Stimulated activated CD8-positive, alpha-beta memory T cell treated with anti-CD3 and anti-CD28 coated beads, Interleukin-4, amount 100 ng/mL, for 4 hours (primary cell): ENCODE data around the gene MPC2.
"Not testable (repeated sequence)": the region's sequence is repeated elsewhere in the genome, so short reads cannot be mapped to it uniquely, and the experiment has no call there.

Source experiments
- DNase-seq, 2 donors: peaks; one replicate each; pipeline ENCODE4 v3.0.0-alpha.2; 2020; ENCODE audit warnings: low read depth in 2 of 2, low spot score in 1 of 2

MPC2 gene

DNA sequence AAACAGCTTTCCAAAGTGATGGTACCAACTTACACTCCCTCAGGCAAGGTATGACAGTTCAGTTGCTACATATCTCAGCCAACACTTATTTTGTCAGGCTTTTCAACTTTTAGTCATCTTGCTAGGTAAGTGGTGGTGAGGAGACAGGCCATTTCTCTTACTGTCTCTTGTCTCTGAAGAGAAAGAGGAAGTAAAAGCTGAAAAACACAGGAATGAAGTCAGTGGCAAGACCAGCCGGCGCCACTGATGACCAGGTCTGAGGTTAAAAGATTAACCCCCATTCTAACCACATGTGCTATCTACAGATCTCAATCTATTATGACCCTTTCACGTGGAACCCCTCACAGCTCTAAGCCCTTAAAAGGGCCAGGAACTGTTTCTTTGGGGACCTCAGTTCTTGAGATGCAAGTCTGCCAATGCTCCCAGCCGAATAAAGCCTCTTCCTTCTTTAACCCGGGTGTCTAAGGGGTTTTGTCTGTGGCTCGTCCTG, 27.1 kb downstream of the MPC2 start:
- no peak for DNase-seq

DNA sequence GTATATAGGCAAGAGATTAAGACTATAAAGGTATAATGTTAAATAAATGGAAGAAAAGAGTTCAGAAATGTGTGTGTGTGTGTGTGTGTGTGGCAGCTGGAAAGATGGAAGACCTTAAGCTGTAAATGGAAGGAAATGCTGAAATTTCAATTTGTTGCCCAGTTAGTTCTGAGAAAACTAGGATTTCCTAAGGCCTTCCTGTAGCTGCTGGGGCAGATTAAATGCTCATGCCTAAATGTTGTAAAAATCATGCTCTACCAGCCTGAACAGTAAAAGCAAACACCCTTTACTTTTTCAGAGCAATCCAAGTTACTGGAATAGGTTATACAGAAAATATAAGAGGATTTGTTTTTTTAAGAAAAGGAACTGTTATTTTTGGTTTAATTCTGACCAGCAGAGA, 31.2 kb downstream of the MPC2 start:
- no peak for DNase-seq

DNA sequence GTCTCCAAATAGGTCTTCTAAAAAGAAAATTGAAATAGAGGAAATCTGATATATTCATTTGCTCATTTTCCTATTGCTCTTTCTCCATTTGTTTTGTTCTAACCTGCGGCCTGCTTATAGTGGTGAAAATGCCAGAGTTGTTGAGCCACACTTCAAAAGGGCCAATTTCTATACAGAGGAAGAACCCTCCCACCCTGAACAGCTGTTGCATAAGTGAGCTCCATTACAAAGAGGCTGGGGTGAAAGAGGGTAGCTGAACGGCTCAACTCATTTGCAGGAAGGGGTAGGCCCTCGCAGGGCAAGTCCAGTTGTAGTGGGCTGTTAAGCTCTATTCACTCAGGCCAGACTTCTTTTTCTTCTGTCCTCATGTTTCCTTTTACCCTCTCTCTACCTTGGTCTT, 31.7 kb downstream of the MPC2 start:
- no peak for DNase-seq

DNA sequence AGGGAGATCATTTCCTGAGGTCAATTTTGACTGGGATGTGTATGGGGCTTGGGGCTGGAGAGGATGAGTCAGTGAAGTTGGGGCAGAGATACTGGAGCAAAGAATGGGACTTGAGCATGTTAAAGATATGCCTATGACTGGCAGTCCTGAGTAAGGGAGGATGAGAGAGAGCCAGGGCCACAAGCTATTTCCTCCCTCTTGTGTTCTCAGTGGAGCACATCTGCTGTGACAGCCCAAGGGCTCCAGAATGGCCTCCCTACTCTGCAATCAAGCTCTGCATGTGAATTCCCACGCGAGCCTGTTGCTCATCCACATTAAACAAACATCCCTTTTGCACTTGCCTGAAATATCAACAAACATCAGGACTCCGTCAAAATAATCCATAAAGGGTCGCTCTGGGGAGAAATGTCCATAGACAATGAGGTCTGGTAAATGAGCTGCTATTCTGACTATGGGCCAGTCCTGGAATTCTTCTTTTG, 32.2 kb downstream of the MPC2 start:
- DNase-seq = no peak

DNA sequence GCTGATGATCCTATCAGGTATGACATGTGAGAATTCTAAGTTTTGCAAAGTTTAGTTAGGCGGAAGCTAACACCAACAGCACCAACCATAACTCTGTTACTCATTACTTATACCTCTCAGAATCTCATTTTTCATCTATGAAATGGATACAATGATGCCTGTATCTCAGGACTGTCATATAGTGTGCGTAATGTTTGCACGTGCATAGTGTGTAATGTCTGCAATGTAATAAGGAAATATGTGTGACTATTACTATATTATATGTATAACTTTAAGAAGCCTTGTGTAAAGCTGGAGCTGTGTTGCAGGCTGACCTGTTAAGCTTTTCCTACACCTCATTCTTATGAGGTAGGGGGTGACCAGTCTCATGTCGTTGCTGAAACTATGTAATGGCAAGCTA, 36.0 kb downstream of the MPC2 start:
- no peak for DNase-seq

DNA sequence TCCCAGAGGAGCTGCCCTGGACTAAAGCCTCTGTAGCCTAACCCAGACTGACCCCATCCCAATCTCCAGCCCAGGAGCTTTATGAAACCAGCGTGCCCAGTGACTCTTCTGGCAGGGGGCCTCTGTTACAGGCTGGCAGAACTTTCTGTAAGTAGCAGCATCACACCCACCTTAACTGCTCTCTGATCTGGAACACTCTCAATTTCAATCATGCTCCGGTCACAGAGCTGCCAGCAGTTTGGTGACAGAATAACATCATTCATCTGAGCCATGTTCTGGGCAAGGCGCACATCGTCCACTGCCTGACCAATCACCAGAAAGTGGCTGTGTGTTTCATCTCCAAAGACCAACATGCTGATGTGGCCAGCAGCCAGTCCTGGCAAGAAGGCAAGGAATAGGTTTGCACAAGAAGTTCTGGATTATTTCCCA, 37.6 kb downstream of the MPC2 start:
- no peak for DNase-seq

DNA sequence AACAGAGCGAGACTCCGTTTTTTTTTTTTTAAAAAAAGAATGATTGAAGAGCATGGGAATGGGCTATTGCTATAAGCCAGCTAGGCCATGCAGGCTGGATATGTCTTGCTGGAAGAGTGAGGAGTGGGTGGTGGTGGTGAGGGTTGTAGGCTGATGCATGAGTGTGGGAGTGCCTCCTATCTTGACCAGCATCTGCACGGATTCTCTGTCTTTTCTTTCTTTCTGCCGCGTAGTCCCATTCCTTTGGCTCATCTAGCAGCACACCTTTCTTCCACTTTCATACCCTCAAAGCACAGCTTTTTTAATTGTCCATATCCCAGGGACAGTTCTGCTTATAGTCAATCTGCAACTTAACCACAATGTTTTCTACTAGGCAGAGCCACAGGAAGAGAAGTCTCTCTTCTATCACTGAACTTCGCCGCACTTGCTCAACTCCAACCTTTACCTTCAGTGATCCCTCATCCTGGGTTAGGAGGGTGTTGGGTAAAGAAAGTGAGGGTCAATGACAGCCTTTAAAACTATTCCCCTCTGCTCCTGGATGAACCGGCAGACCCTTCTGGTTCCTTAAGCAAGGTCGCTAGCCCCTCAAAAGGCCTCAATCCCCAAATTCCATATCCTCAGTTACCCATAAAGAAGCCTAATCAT, 38.2 kb downstream of the MPC2 start:
- no peak for DNase-seq

DNA sequence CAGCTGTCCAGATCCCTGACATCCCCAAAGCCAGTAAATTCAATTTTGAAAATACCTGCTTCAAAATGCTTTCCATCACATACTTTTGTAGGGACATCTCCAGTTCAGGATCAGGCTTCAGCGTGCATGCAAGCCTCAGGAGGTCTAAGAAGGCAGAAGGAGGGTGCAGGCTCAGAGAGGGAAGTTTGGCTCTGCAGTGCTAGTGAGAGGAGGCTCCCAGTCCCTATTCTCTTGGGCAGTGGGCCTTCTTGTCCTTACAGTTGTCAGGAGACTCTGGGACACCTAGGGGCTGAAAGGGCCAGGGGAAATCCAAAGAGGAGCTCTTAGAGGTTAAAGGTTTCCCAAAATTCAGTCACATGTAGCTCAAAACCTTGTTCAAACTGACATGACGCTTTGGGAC, 43.1 kb downstream of the MPC2 start:
- no peak for DNase-seq

DNA sequence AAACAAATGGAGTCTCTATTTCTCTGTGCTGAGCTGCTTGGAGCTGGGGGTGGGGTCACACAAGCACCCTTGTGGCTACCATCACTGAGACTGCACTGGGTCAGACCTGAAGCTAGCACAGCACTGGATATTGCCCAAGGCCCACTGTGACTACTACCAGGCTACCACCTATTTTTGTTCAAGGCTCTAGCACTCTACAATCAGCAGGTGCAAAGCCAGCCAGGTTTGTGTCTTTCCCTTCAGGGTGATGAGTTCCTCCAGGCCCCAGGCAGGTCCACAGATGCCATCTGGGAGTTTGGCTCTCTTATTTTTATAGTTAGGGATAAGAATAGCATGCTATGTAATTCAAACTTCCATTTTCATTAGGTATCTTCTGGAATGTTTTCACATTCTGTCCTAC, 46.5 kb downstream of the MPC2 start:
- no peak for DNase-seq

DNA sequence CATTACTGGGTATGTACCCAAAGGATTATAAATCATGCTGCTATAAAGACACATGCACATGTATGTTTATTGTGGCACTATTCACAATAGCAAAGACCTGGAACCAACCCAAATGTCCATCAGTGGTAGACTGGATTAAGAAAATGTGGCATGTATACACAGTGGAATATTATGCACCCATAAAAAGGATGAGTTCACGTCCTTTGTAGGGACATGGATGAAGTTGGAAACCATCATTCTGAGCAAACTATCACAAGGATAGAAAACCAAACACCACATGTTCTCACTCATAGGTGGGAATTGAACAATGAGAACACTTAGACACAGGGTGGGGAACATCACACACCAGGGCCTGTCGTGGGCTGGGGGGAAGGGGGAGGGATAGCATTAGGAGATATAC, 49.7 kb downstream of the MPC2 start:
- DNase-seq = not testable (repeated sequence)

DNA sequence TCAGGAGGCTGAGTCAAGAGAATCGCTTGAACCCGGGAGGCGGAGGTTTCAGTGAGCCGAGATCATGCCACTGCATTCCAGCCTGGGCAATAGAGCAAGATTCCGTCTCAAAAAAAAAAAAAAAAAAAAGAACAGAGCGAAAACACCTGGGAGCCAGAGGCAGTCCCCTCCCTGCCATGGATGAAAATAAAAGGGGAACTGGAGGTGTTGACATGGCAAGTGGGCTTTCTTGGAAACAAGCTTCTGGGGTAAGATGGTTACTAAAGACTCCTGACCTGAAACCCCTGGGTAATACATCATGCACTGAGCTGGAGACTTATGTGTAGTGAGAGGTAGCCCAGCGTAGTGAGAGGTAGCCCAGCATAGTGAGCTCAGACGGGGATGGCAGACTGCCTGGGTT, 54.5 kb downstream of the MPC2 start:
- no peak for DNase-seq

DNA sequence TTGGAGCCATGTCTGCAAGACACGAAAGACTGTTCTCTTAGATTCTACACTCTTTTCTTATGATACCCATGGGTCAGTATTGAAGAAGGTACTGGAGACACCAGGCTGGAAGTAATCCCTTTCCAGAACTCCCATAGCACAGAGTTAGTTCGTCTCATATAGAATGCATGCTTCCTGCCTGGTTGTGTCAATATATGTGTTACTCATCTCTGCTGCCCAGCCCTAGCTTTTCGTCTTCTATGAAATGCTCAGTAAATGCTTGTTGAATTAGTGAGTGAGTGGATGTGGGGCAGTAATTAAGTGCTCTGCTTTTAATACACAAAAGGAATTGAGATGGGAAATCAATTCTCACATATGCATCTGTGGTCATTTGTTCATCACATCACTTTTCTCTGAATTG, 55.1 kb downstream of the MPC2 start:
- no peak for DNase-seq

DNA sequence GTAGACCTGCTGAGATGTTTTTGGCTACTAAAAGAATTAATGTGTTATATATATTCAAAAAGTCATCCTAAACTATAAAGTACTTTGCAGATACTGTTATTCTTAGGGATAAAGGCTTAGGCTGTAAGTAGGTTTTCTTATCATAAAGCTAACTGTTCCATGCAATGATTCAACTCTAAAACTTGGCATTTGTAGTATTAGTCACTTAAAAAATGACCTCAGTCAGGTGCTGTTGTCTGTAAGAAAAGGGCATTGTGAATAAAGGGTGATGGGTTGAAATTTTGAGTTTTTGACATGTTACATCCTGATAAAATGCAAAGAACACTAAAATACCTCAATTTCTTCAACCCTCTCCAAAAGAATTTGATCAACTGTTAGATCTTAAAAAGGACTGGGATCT, 55.8 kb downstream of the MPC2 start:
- no peak for DNase-seq

DNA sequence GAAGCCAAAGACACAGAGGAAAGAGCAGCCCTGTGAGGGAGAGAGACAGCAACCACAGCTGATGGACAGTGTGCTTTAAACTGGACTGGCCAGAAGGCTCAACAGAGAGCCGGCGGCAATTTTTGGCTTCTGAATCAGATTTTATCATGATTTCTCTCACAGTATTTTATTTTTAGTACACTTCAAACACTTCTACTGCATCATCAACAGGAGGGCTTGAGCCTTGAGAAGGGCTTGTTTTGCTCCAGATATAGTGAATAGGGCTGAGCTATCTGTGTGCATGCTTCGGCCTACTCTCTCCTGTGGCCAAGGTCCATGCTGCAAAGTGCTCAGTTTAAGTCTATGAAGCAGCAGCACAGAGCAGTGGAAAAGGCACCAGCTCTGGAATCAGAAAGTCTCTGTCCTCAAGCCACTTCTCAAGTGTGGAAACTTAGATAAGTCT, 56.3 kb downstream of the MPC2 start:
- DNase-seq = no peak

DNA sequence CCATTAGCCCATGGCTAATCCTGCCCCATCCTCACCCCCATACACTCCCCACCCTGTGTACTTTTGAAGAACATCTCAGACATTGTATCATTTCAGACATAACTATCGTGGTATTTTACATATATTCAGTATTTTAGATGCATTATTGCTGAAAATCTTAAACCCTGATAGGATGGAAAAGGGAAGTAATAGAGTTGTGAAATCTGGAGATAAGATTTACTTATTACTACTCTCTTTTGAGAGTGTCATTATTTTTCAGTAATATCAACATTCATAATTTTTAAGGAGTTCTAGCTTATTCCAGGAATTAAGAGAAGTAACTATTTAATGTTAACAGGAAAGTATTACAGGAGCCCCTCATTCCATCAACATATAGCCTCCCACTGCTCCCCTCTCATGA, 57.4 kb downstream of the MPC2 start:
- no peak for DNase-seq

DNA sequence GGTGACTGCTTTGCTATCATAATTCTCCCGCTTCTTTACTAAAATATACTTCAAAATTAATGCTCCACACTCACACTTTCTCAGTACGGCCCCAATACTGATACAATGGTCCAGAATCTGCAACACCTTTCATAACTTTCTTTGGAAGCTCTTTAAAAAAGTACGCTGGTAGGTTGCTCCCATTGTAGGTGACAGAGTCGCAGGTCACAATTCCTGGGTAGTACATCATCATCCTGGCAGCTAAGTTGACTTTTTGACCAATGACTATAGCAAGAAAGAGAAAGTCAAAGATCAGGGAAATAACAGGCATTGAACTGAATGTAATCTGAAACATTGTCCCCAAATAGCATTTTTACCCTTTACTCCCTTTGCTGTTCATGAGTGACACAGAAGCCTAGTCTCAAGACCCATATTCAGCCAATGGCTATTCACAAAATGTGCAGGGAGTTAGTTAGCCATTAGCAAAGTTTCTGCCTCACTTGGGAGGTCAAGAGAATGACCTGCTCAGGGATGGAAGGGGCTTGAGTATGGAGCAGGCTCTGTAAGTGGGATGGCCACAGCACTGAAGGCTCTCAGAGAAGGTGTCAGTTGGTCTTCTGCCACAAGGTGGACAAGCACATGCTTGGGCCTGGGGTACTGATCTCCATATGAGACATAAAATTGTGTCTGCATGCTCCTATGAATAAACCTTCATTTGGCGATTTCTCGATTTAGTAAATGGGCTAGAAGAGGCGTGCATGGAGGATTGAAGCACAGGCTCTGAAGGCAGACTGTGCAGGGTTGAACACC, 58.3 kb downstream of the MPC2 start:
- no peak for DNase-seq

DNA sequence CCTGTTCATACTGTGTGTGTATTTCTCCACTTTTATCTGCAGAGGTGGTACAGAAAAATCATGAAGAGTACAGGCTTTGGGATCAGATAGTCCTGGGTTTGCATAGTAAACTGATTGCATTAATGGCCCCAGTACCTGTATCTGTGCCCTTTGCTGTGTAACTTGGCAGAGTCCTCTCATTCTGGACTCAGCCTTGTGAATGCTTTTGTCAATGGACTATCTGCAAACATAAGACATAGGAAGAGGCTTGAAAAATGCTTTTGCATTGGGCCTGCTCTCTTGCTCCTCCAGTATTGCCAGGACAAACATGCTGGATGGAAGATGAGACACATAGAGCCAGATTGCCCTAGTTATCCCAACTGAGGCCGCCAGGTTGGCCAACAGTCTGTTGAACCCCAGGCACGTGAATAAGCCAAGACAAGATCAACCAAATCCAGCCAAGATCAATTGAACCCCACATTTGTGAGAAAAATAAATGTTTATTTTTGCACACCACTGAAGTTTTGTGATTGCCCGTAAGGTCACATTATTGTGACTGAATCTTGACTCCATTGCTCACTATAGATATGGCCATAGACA, 60.2 kb downstream of the MPC2 start:
- no peak for DNase-seq

DNA sequence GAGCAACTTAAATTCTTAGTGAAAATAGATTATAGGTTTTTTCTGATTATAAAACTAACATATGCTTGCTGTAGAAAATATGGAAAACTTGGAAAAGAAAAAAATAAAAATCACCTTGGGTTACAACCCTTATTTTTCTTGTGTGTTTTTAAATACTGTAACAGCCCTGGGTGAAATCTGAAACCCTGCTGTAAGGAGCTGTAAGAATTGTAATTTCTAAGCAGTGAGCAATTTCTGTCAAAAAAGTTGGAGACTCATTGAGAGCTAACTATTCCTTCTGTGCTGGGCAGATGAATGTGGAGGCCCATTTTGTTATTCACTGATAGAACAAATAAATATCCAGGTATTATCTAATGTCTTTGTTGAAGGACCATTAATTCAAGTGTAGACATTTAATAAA, 65.5 kb downstream of the MPC2 start:
- no peak for DNase-seq

DNA sequence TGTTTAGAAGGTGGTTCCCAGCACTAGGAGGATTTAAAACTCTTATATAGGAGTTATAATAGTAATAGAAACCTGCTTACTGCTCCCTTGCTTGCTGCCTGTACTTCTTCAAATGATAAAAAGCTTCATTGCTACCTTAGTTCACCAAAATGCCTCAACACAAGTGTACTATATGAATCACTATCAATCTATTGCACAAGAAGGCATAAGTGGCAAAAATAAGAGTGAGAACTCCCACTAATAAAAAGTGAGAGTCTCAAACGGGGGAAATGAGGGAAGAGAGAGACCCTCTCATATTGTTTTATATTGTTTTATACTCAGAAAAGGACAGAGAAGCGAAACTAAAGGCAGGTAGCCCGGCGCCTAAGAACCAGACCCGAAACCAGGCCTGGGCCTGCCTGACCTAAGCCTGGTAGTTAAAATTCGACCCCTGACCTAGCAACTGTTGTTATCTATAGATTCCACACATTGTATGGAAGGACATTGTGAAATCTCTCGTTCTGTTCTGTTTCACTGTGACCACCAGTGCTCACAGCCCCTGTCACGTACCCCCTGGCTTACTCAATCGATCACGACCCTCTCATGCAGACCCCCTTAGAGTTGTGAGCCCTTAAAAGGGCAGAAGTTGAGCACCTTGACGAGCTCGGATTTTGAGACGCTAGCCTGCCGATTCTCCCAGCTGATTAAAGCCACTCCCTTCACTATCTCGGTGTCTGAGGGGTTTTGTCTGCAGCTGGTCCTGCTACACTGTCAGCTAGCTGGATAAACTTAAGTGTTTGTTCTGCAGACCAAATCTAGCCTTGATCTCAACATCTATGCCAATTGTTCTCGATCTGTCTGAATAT, 67.5 kb downstream of the MPC2 start:
- DNase-seq = not testable (repeated sequence)

DNA sequence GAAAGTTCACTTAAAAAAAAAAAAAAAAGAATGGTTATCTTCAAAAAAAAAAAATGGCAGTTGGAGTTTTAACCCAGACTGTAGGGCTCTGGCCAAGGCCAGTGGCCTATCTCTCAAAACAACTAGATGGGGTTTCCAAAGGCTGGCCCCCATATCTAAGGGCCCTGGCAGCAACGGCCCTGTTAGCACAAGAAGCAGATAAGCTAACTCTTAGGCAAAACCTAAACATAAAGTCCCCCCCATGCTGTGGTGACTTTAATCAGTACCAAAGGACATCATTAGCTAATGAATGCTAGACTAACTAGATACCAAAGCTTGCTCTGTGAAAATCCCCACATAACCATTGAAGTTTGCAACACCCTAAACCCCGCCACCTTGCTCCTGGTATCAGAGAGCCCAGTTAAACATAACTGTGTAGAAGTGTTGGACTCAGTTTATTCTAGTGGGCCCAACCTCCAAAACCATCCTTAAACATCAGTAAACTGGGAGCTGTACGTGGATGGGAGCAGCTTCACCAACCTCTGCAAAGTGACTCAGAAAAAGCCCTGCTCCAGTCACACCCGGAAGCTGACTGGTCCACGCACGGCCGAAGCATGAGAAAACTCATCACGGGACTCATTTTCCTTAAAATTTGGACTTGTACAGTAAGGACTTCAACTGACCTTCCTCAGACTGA, 70.0 kb downstream of the MPC2 start:
- not testable (repeated sequence) for DNase-seq
